Measurements from ENCODE around the gene IMMT. TPM values are rescaled to one million over a fixed set of nuclear protein-coding genes. Genes with fewer than 3 reads are reported as not detected.
A peak's percentile ranks its signal among the peaks of the same experiment; 100 is the strongest.

The IMMT gene
- total and polyA plus RNA-seq, 9 of the 15 experiments (the other 6 are each of a cell fraction or from before 2014, with no cell fraction given), result 119 to 294 (median 140) TPM

DNA sequence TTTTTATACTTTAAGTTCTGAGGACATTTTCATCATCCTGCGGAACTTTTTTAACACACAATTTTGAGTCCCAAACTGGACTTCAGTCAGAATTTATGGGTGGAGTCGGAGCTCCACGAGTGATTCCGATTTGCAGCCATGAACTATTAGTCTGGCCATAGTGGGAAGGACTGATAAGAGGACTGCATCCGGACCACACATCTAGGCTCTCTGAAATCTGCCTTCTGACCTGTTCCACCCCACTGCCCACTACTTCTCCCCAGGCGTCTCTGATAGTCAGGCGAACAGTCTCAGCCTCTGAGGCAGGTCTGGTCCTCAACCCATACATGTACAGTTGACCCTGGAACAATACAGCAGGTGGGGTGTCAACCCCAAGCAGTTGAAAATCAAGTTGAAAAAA is 9.2 kb upstream of the IMMT start (continued):
- TF ChIP-seq, protein P1, sequence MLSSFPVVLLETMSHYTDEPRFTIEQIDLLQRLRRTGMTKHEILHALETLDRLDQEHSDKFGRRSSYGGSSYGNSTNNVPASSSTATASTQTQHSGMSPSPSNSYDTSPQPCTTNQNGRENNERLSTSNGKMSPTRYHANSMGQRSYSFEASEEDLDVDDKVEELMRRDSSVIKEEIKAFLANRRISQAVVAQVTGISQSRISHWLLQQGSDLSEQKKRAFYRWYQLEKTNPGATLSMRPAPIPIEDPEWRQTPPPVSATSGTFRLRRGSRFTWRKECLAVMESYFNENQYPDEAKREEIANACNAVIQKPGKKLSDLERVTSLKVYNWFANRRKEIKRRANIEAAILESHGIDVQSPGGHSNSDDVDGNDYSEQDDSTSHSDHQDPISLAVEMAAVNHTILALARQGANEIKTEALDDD (IDR thresholded peaks at IDR 0.05), result peak; percentile 56
- no peak for TF ChIP-seq ZNF449 (CRISPR knock-in tag; IDR thresholded peaks at IDR 0.05)
- TF ChIP-seq TBL1XR1 (IDR thresholded peaks at IDR 0.05; ENCODE audit: low read length in 2 of 2), result 0 out of 4 replicates have a peak, but pooled peaks of 1 of the 2 experiments have one; percentile 38
- TF ChIP-seq ZSCAN32 (CRISPR knock-in tag; IDR thresholded peaks at IDR 0.05), result no peak
- TF ChIP-seq, protein P2, sequence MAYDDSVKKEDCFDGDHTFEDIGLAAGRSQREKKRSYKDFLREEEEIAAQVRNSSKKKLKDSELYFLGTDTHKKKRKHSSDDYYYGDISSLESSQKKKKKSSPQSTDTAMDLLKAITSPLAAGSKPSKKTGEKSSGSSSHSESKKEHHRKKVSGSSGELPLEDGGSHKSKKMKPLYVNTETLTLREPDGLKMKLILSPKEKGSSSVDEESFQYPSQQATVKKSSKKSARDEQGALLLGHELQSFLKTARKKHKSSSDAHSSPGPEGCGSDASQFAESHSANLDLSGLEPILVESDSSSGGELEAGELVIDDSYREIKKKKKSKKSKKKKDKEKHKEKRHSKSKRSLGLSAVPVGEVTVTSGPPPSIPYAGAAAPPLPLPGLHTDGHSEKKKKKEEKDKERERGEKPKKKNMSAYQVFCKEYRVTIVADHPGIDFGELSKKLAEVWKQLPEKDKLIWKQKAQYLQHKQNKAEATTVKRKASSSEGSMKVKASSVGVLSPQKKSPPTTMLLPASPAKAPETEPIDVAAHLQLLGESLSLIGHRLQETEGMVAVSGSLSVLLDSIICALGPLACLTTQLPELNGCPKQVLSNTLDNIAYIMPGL (CRISPR knock-in tag; IDR thresholded peaks at IDR 0.05), result no peak
- TF ChIP-seq ZFP1 (CRISPR knock-in tag; IDR thresholded peaks at IDR 0.05), result no peak
- peak in 1 of 2 experiments; percentile 70; a peak in 2 of 4 replicates for TF ChIP-seq HDAC1 (IDR thresholded peaks at IDR 0.05)
- TF ChIP-seq ZNF444 (CRISPR knock-in tag; IDR thresholded peaks at IDR 0.05), result no peak
- no peak for TF ChIP-seq SPI1 (IDR thresholded peaks at IDR 0.05; ENCODE audit: borderline replicate concordance, low read depth, low read length)
- no peak for TF ChIP-seq GABPB2 (CRISPR knock-in tag; conservative IDR thresholded peaks at IDR 0.05)
- TF ChIP-seq, protein P3, sequence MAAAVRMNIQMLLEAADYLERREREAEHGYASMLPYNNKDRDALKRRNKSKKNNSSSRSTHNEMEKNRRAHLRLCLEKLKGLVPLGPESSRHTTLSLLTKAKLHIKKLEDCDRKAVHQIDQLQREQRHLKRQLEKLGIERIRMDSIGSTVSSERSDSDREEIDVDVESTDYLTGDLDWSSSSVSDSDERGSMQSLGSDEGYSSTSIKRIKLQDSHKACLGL (CRISPR knock-in tag; IDR thresholded peaks at IDR 0.05; ENCODE audit: borderline replicate concordance, poor library complexity, severe bottlenecking), result no peak
- TF ChIP-seq HDAC8 (tag; IDR thresholded peaks at IDR 0.05), result no peak
- no peak for TF ChIP-seq NFE2L1 (tag; IDR thresholded peaks at IDR 0.05; ENCODE audit: borderline replicate concordance, low read depth)
- TF ChIP-seq, protein P4, sequence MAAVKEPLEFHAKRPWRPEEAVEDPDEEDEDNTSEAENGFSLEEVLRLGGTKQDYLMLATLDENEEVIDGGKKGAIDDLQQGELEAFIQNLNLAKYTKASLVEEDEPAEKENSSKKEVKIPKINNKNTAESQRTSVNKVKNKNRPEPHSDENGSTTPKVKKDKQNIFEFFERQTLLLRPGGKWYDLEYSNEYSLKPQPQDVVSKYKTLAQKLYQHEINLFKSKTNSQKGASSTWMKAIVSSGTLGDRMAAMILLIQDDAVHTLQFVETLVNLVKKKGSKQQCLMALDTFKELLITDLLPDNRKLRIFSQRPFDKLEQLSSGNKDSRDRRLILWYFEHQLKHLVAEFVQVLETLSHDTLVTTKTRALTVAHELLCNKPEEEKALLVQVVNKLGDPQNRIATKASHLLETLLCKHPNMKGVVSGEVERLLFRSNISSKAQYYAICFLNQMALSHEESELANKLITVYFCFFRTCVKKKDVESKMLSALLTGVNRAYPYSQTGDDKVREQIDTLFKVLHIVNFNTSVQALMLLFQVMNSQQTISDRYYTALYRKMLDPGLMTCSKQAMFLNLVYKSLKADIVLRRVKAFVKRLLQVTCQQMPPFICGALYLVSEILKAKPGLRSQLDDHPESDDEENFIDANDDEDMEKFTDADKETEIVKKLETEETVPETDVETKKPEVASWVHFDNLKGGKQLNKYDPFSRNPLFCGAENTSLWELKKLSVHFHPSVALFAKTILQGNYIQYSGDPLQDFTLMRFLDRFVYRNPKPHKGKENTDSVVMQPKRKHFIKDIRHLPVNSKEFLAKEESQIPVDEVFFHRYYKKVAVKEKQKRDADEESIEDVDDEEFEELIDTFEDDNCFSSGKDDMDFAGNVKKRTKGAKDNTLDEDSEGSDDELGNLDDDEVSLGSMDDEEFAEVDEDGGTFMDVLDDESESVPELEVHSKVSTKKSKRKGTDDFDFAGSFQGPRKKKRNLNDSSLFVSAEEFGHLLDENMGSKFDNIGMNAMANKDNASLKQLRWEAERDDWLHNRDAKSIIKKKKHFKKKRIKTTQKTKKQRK (IDR thresholded peaks at IDR 0.05; ENCODE audit: borderline replicate concordance, low read depth, low read length), result no peak
- no peak for TF ChIP-seq HDGF (IDR thresholded peaks at IDR 0.05)
- TF ChIP-seq MEIS2 (IDR thresholded peaks at IDR 0.05; ENCODE audit: partially characterized antibody), result peak; percentile 19

Measured in K562 (cell line).